Muscle of back (tissue), 13 donors: ENCODE results near the gene MX1. TPM values are rescaled to one million over a fixed set of nuclear protein-coding genes. Genes with fewer than 3 reads are reported as not detected.

Experiments
- DNase-seq, 3 donors: peaks; one replicate each; pipeline versions ENCODE4 v3.0.0 to v3.0.0-alpha.2; 2013
- long read RNA-seq, 9 donors: transcript quantifications; one replicate each; lab custom pipeline, GENCODE V29; 2026
- polyA plus RNA-seq, 10 donors: library from polyadenylated mRNA; unstranded; fragments of 120-200 nt; gene quantifications; one replicate each; pipeline ENCODE4 v1.2.1, GENCODE V29; 2013; ENCODE audit not compliant: insufficient read length in 10 of 10

The MX1 gene, protein sequence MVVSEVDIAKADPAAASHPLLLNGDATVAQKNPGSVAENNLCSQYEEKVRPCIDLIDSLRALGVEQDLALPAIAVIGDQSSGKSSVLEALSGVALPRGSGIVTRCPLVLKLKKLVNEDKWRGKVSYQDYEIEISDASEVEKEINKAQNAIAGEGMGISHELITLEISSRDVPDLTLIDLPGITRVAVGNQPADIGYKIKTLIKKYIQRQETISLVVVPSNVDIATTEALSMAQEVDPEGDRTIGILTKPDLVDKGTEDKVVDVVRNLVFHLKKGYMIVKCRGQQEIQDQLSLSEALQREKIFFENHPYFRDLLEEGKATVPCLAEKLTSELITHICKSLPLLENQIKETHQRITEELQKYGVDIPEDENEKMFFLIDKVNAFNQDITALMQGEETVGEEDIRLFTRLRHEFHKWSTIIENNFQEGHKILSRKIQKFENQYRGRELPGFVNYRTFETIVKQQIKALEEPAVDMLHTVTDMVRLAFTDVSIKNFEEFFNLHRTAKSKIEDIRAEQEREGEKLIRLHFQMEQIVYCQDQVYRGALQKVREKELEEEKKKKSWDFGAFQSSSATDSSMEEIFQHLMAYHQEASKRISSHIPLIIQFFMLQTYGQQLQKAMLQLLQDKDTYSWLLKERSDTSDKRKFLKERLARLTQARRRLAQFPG
- polyA plus RNA-seq = 1 to 10 TPM; 1.9 to 6.1 (median 4.0) TPM
- long read RNA-seq, donor 1, partial matches to known transcripts = 0 of 1 reads
- long read RNA-seq, donor 1, other reads (novel, unspliced or antisense) = 0 of 1 reads
- long read RNA-seq, donor 2, partial matches to known transcripts = 0 of 1 reads
- long read RNA-seq, donor 2, other reads (novel, unspliced or antisense) = 0 of 1 reads
- long read RNA-seq, donor 3 = 0 reads
- long read RNA-seq, donor 4 = 0 reads
- long read RNA-seq, donor 5 = 0 reads
- long read RNA-seq, donor 6 = 0 reads
- long read RNA-seq, donor 7 = 0 reads
- long read RNA-seq, donor 8 = 0 reads
- long read RNA-seq, donor 9 = 0 reads

GRCh38 chr21:41425954-41426675 is at the start of gene MX1:
Gene MX1, plus strand, starts transcription at chr21:41426239. Its CDS starts 5,832 bp downstream, at chr21:41432071.
- peak; percentile 20 to 72 (median 66) for DNase-seq

GRCh38 chr21:41377715-41378114 is 48.3 kb upstream of the MX1 start:
- no peak for DNase-seq

DNA sequence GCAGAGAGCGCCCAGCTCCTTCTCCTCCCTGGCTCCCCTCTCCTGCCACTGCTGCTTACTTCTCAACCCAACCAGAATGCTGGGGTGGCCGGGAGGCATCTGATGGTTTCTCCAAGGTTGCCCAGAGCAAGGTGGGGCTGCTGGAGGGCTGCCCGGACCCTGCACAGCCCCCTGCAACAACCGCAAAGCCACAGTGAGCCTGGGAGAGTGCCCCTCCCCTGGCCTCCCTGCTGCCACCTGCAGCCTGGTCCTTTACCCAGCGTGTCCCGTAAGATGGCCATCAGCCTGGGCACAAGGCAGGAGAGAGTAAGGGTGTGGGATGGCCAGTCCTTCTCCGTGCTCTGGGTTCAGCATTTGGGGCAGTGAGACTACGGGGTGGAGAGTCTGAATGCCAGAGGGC is 47.2 kb upstream of the MX1 start:
- no peak for DNase-seq

DNA sequence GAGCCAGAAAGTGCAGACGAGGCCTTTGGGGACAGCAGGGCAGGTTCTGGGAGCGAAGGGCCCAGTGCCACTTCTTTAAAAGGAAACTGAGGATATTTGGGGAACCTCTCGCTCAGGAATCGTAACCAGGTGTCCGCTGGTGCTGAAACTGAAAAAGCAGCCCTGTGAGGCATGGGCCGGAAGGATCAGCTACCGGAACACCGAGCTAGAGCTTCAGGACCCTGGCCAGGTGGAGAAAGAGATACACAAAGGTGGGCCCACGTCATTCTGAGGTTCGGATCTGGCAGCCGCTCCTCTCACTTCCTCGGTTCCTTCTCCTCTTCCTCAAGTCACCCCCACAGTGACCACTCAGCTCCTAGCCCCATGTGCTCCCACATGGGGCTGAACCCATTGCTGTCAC is 46.1 kb upstream of the MX1 start:
- no peak for DNase-seq

- no peak for DNase-seq
These were observed 44.3 kb upstream of the MX1 start for GRCh38 chr21:41381731-41382130.

DNA sequence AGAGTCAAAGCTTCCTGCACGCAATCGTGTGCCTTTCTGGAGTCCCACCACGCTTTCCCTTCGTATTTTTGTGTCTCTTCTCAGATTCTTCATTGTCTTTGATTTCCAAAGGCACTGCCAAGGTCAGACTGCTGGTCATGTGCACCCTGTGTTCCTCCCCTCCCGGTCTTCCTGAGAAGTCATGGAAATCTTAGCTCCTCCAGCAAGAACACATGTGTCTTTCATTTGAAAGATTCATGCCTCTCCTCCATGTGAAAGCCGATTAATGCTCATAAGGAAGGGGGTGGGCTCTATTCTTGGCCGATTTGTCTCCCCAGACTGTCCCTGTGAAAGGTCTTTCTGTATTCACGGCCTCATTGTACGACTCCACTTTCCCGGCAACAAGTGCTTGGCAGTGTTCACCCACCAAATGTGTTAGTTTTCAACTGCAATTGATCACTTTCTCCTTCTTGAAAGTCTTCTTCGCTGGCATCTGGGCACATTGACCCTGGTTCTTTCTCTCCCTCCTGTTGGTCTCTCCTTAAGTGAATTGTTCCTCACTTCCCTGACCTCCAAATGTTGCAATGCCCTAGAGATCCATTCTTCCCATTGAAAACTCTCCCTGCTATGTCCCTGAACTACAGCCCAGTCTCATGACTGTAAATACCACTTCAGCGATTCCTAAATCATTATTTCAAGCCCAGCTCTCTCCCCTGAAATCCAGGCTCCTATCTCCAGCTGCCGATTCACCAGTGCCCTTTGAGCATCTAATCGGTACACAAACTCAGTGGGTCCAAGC is 38.8 kb upstream of the MX1 start:
- peak in 1 of 3 donors; percentile 68 for DNase-seq

- DNase-seq = no peak
These were observed 38.2 kb upstream of the MX1 start for GRCh38 chr21:41387824-41388223.

DNA sequence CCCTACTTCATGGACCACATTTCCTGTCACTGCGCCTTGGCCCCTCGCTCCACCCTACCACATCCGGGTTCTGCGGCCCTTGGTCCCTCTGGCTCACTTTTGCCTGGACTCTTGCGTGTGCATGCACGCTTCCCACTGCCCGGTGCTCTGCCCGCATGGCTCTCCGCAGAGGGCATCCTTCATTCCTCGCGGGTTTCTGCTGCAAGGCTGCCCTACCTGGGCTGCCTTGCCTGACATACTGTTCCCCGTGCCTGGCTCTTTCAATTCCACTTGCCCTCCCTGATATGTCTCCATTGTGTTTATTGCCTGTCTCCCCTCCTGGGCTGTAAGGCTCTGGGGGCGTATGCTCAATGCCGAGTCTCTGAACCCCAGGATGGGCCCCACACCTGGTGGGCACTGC is 37.8 kb upstream of the MX1 start:
- no peak for DNase-seq

DNA sequence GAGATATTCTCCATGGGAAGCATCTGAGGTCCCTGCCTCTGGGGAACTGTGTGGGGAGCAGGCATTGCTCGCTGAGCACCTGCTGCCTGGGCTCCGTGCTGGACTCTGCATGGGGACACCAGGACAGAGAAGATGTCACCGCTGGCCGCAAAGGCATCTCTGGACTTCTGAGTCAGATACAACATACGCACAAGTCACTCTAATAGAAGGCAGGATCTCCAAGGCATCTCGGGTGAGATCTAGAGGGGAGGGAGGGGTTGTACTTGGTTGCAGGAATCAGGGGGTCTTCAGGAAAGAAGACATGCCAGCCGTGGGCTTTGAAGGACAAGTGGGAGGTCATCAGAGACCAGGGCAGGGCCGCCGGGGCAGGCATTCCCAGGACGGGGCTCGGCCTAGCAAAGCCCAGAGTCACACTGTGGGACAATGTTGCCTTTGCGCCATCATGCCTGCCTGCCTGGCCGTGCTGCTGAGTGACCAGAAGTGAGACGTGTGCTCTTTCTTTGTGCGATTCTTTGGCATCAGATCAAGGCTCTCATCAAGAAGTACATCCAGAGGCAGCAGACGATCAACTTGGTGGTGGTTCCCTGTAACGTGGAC is 35.9 kb upstream of the MX1 start:
- DNase-seq = no peak

DNA sequence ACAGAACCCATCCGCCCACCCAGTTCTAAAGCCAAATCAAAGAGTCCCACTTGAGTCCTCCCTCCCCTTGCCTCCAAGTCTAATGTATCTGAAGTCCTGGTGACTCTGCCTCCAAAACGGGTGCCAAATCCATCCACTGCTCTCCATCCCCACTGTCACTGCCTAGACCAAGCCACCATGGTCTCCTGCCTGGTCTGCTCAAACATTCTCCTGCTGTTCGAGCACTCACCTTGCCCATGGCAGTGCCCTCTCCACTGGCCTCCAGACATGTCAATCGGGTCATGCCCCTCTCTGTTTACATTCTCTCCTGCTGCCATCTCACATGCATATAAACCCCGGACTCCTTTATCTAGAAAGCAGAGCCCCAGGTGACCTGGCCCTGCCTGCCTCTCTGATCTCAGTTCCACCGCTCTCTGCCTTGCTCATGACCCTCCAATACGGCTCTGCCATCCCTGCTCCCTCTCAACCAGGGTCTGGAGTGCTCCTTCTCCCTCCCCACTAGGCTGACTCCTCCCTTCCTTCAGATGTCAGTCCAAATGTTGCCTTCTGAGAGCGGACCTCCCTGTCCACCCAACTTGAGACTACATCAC is 32.1 kb upstream of the MX1 start:
- DNase-seq = no peak

DNA sequence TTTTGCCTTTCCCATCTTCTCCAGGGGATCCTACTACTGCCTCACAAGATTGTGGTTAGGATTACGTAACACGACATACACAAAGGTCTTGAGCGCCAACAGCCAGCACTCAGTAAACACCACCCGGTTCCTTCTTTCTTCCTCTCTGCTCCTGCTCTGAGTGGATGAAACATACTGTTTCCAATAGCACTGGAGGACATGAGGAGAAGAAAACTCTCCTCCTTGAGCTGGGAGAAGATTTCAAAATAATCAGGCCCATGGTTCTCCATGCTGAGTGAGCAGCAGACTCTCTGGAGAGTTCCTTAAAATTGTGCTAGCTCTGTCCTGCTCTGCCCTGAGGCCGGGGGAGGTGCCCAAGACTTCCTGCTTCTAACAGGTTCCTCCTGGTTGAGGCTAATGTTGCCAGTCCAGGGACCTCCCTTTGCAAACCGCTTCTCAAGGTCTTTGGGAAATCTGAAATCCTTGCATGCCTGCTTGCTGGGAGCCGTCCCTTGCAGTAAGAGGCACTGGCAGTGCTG is 29.4 kb upstream of the MX1 start:
- peak in 2 of 3 donors; percentile 7 to 16 for DNase-seq

- no peak for DNase-seq
These were observed 28.6 kb upstream of the MX1 start for GRCh38 chr21:41397471-41397891.

GRCh38 chr21:41398251-41398650 is 27.8 kb upstream of the MX1 start:
- DNase-seq = no peak

- DNase-seq = no peak
These were observed 27.2 kb upstream of the MX1 start for GRCh38 chr21:41398831-41399230.

DNA sequence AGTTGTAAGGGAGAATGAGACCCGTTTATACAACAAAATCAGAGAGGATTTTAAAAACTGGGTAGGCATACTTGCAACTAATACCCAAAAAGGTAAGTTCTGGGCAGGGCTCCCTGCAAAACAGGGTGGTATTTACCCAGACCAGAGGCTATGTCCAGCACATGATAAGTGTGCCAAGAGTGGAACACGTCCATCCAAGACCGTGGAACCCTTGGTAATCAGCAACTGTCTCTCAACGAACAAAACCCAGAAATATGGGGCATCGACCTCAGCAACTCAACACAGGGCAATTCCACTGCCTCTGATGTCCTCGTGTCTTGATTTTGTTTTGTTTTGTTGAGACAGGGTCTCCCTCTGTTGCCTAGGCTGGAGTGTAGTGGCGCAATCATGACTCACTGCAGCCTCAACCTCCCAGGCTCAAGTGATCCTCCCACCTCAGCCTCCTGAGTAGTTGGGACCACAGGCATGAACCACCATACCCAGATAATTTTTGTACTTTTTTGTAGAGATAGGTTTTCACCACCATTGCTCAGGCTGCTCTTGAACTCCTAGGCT is 26.7 kb upstream of the MX1 start:
- DNase-seq = no peak

GRCh38 chr21:41402231-41402630 is 23.8 kb upstream of the MX1 start:
- no peak for DNase-seq

GRCh38 chr21:41402796-41403195 is 23.2 kb upstream of the MX1 start:
- DNase-seq = no peak

DNA sequence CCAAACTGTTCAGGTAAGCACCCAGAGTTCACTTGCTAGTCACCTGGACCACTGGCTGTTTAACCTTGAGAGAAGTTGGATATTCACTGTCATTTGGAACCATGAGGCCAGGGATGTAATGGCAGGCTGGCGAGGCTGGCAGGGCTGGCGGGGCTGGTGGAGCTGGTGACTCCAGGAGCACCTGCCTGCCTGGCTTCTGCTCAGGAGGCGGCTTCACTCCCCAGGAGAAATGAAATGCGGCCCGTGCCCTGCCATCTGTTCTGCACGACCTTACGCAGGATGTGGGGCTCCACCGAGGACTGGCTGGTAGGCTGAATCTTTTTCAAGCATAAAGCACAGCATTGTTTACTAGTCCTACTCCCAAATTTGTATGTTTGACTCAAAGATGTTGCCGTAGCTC is 22.7 kb upstream of the MX1 start:
- DNase-seq = no peak

GRCh38 chr21:41403966-41404365 is 22.1 kb upstream of the MX1 start:
- no peak for DNase-seq

GRCh38 chr21:41405321-41405720 is 20.7 kb upstream of the MX1 start:
- no peak for DNase-seq
